Measurements from ENCODE around the gene DOK4.
"Not testable (repeated sequence)": the region's sequence is repeated elsewhere in the genome, so short reads cannot be mapped to it uniquely, and the experiment has no call there.

DOK4 gene

GRCh38 chr16:57475711-57476339 is 10.5 kb downstream of the DOK4 start:
- DNase-seq: peak; percentile 62 to 78

- no peak for DNase-seq
These were observed 11.3 kb downstream of the DOK4 start for GRCh38 chr16:57474671-57475661.

- DNase-seq: no peak
These were observed 12.4 kb downstream of the DOK4 start for GRCh38 chr16:57473906-57474305.

GRCh38 chr16:57473176-57473840 is 13.0 kb downstream of the DOK4 start:
- DNase-seq: no peak

GRCh38 chr16:57472665-57473060 is 13.6 kb downstream of the DOK4 start:
- DNase-seq: no peak

- no peak for DNase-seq
These were observed 14.2 kb downstream of the DOK4 start for GRCh38 chr16:57471852-57472664.

- DNase-seq: no peak
These were observed 15.1 kb downstream of the DOK4 start for GRCh38 chr16:57471209-57471608.

GRCh38 chr16:57470711-57471110 is 15.6 kb downstream of the DOK4 start:
- DNase-seq: no peak

- no peak for DNase-seq
These were observed 16.3 kb downstream of the DOK4 start for GRCh38 chr16:57469917-57470470.

- DNase-seq: no peak
These were observed 17.2 kb downstream of the DOK4 start for GRCh38 chr16:57469046-57469445.

GRCh38 chr16:57468346-57468745 is 17.9 kb downstream of the DOK4 start:
- no peak for DNase-seq

- no peak for DNase-seq
These were observed 21.8 kb downstream of the DOK4 start for GRCh38 chr16:57464523-57464922.

- no peak for DNase-seq
These were observed 23.3 kb downstream of the DOK4 start for GRCh38 chr16:57462978-57463362.

GRCh38 chr16:57462209-57462977 is 23.9 kb downstream of the DOK4 start, which contains the start of gene POLR2C:
POLR2C (plus strand) TSS chr16:57462679; CDS start chr16:57462725, 46 bp downstream.
- DNase-seq: peak; percentile 90 to 93

GRCh38 chr16:57452021-57452420 is 34.3 kb downstream of the DOK4 start:
- no peak for DNase-seq

- DNase-seq: peak; percentile 93 to 94
These were observed 38.9 kb downstream of the DOK4 start, which contains the start of the genes CIAPIN1 and COQ9 for GRCh38 chr16:57447186-57447962. CIAPIN1 (minus strand) TSS chr16:57447385; CDS start chr16:57440928, 6,457 bp downstream. COQ9 (plus strand) TSS chr16:57447479; CDS start chr16:57447506, 27 bp downstream.

- DNase-seq: peak in 1 of 2 donors; percentile 45
These were observed 39.6 kb downstream of the DOK4 start for GRCh38 chr16:57446531-57447185.

GRCh38 chr16:57445510-57445909 is 40.8 kb downstream of the DOK4 start:
- DNase-seq: no peak

GRCh38 chr16:57444711-57445110 is 41.6 kb downstream of the DOK4 start:
- DNase-seq: no peak

GRCh38 chr16:57440551-57440950 is 45.7 kb downstream of the DOK4 start:
- DNase-seq: not testable (repeated sequence)

Data from CD4-positive, alpha-beta T cell treated with Interleukin-4 for 1 hour (primary cell).